Epithelial cell of esophagus (primary cell): ENCODE data around the gene SOS1.

Experiments used
- DNase-seq: peaks from one replicate; pipeline ENCODE4 v3.0.0; 2010; ENCODE audit warnings: low read depth
- H3K4me3 ChIP-seq: 2 replicates; pipeline ENCODE4 v1.5.1; 2011; ENCODE audit warnings: mild to moderate bottlenecking, low read length, control low read depth
- CTCF ChIP-seq: IDR thresholded peaks from 2 replicates; pipeline ENCODE4 v1.5.1; 2011; ENCODE audit warnings: low read depth, mild to moderate bottlenecking, low read length, control low read depth, inconsistent platforms; ENCODE audit not compliant: insufficient read depth; ENCODE audit errors: missing control alignments

The SOS1 gene

DNA sequence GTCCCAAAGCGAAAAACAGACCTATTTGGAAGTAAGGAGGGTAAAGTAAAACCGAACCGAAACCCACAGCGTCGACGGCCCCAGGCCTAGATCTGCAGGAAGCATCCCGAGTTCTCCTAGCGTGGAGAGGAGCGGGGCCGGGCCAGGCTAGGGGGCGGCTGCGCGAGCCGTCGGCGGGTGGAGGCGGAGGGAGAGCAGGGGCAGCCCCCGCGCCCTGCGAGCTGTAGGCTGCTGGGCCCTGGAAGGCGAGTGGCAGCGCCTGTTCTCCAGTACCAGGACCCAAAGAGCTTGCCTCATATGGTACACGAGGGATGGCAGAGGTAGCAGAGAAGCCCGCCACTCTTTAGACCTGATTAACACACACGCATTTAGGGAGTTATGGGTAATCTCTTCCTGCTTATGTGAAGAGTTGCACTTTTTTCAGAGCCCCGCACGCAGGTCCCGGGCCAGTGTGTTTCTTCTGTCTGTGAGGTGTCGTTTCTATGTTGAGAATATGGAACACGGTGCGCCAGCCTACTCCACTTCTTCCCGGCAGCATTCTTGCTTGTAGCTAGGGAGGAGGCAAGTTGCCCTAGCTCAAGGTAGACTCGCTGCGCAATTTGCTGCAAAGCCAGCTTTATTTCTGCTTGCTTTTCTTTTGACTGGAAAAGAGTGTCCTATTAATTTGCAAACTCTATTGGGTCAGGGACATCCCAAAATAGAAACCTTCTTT is 160.1 kb downstream of the SOS1 start:
- H3K4me3 ChIP-seq, result peak overlapping the region; percentile 28
- no peak for TF ChIP-seq CTCF
- no peak for DNase-seq

DNA sequence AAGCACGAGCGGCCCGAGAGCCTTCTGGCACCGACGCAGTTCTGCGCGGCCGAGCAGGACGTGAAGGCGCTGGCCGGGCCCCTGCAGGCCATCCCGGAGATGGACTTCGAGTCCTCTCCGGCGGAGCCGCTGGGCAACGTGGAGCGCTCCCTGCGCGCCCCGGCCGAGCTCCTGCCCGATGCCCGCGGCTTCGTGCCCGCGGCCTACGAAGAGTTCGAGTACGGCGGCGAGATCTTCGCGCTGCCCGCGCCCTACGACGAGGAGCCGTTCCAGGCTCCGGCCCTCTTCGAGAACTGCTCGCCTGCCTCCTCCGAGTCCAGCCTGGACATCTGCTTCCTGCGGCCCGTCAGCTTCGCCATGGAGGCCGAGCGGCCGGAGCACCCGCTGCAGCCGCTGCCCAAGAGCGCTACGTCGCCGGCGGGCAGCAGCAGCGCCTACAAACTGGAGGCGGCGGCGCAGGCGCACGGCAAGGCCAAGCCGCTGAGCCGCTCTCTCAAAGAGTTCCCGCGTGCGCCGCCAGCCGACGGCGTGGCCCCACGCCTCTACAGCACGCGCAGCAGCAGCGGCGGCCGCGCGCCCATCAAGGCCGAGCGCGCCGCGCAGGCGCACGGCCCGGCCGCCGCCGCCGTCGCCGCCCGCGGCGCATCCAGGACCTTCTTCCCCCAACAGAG is 160.8 kb downstream of the SOS1 start:
- no peak for TF ChIP-seq CTCF
- DNase-seq, result peak; percentile 90
- peak overlapping the region; percentile 41 for H3K4me3 ChIP-seq

- no peak for DNase-seq
These were observed 161.4 kb downstream of the SOS1 start for GRCh38 chr2:38959466-38959865.

DNA sequence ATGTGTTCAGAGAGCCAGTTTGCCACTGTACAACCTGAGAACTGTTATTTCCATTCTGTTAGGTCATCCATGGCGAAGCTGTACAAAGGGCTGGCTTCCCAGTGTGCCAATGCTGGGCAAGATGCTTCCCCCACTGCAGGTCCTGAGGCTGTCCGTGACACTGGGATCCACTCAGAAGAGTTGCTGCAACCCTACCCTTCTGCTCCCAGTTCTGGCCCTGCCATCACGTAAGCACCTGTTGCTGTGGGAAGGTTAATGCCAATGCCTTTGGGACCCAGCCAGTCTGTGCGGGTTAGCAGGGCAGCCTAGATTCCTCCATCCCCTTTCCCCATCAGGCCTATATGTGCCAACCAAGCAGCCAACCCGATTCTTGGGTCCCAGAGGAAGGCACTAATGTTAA is 162.9 kb downstream of the SOS1 start:
- DNase-seq, result no peak
- no peak overlapping the region for H3K4me3 ChIP-seq
- no peak for TF ChIP-seq CTCF

More at GRCh38 chr2:38959466-38959865, 161.4 kb downstream of the SOS1 start:
- H3K4me3 ChIP-seq, result peak overlapping the region; percentile 41
- TF ChIP-seq CTCF, result no peak

DNA sequence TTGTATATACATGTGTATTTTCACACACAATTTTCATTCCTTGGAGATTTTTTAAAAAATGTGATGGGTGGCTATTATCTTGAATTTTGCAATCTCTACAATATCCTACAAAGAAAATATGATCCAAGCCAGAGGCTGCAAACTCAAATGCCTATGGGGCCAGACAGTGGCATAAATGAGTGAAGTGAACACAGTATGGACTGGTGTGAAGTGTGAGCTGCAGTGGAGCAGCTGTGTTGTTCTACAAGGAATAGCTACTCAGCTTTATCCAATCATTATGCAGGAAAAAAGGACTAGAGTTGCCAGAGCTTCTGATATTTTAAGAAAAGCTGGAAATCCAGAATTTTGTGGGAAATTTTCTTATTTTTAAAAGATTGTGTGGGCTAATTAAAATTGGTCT is 169.1 kb downstream of the SOS1 start:
- no peak overlapping the region for H3K4me3 ChIP-seq
- TF ChIP-seq CTCF, result no peak
- DNase-seq, result no peak

- no peak overlapping the region for H3K4me3 ChIP-seq
- TF ChIP-seq CTCF, result no peak
- no peak for DNase-seq
These were observed 171.9 kb downstream of the SOS1 start for GRCh38 chr2:38948995-38949394.

- no peak overlapping the region for H3K4me3 ChIP-seq
- DNase-seq, result no peak
- no peak for TF ChIP-seq CTCF
These were observed 172.4 kb downstream of the SOS1 start for GRCh38 chr2:38948387-38948882.
